ENCODE measurements around the gene RAMP1.

- TF ChIP-seq CTCF (conservative IDR thresholded peaks at IDR 0.05; ENCODE audit: low read length) (no peak), EZH2phosphoT487 (IDR thresholded peaks at IDR 0.05; ENCODE audit: borderline replicate concordance) (no peak)
Measured at GRCh38 chr2:237873897-237874551, 14.6 kb downstream of the RAMP1 start.
